Keratinocyte (primary cell): ENCODE measurements around the gene EHBP1. TPM values are rescaled to one million over a fixed set of nuclear protein-coding genes. Genes with fewer than 3 reads are reported as not detected.

ENCODE experiments used
- DNase-seq: peaks from one replicate; pipeline ENCODE4 v3.0.0-alpha.2; 2011; ENCODE audit warnings: low read depth, missing footprints, low spot score
- FAIRE-seq: peaks from 2 replicates; lab custom pipeline; 2011; peaks lifted over from hg19 to GRCh38; lab: Jason Lieb, UNC
- H2AFZ ChIP-seq: 2 replicates; pipeline ENCODE4 v1.6.0; 2012; ENCODE audit warnings: low read length, control low read depth, inconsistent platforms; ENCODE audit not compliant: control insufficient read depth
- H3K27ac ChIP-seq: 2 replicates; pipeline ENCODE4 v1.5.1; 2011; ENCODE audit warnings: low read length; ENCODE audit not compliant: control insufficient read depth, insufficient read depth
- H3K27me3 ChIP-seq: 3 replicates; pipeline ENCODE4 v1.6.0; 2011; ENCODE audit warnings: low read length; ENCODE audit not compliant: control insufficient read depth, insufficient read depth; ENCODE audit errors: extremely low read depth
- H3K36me3 ChIP-seq, 2 experiments: 2 replicates in 1 of 2; 3 replicates in 1 of 2; pipeline ENCODE4 v1.5.1; 2011; ENCODE audit warnings: low read length in 2 of 2, mild to moderate bottlenecking in 1 of 2; ENCODE audit not compliant: control insufficient read depth in 2 of 2, insufficient read depth in 2 of 2; ENCODE audit errors: extremely low read depth in 1 of 2
- H3K4me1 ChIP-seq: 3 replicates; pipeline ENCODE4 v1.5.1; 2011; ENCODE audit warnings: low read length; ENCODE audit not compliant: control insufficient read depth, insufficient read depth; ENCODE audit errors: extremely low read depth
- H3K4me2 ChIP-seq: 3 replicates; pipeline ENCODE4 v1.6.0; 2011; ENCODE audit warnings: low read depth, low read length; ENCODE audit not compliant: control insufficient read depth, insufficient read depth; ENCODE audit errors: extremely low read depth
- H3K4me3 ChIP-seq, 3 experiments: fragments of 200-600 bp in 1 of 3; sonication (generic) in 1 of 3; 2 replicates in 2 of 3; 3 replicates in 1 of 3; pipeline ENCODE4 v1.5.1; 2011 to 2016; ENCODE audit warnings: low read length in 3 of 3, mild to moderate bottlenecking in 3 of 3, control low read depth in 2 of 3, inconsistent platforms in 1 of 3, low read depth in 1 of 3, mixed read lengths in 1 of 3, mixed run types in 1 of 3, moderate library complexity in 1 of 3; ENCODE audit not compliant: control insufficient read depth in 2 of 3, insufficient read depth in 2 of 3; ENCODE audit errors: extremely low read depth in 1 of 3
- H3K79me2 ChIP-seq: 2 replicates; pipeline ENCODE4 v1.6.0; 2012; ENCODE audit warnings: low read length; ENCODE audit not compliant: control insufficient read depth, insufficient read depth
- H3K9ac ChIP-seq: 3 replicates; pipeline ENCODE4 v1.6.0; 2011; ENCODE audit warnings: low read length; ENCODE audit not compliant: control insufficient read depth, insufficient read depth; ENCODE audit errors: extremely low read depth
- H3K9me1 ChIP-seq: 3 replicates; pipeline ENCODE4 v1.6.0; 2011; ENCODE audit warnings: low read length; ENCODE audit not compliant: control insufficient read depth, insufficient read depth; ENCODE audit errors: extremely low read depth
- H3K9me3 ChIP-seq: 2 replicates; pipeline ENCODE4 v1.5.1; 2012; ENCODE audit warnings: low read depth, low read length; ENCODE audit not compliant: control insufficient read depth
- H4K20me1 ChIP-seq: 3 replicates; pipeline ENCODE4 v1.6.0; 2011; ENCODE audit warnings: low read length; ENCODE audit not compliant: control insufficient read depth, insufficient read depth; ENCODE audit errors: extremely low read depth
- EZH2 ChIP-seq: IDR thresholded peaks from one replicate; pipeline ENCODE4 v1.6.1; 2012; ENCODE audit warnings: inconsistent platforms, mild to moderate bottlenecking, low read length, moderate library complexity
- dilution Hi-C: fragments of 300-500 bp; cut with MboI; formaldehyde crosslinking; loops from one replicate; pipeline ENCODE4 v1.7.0; 2020; ENCODE audit warnings: low sequenced_read_pairs; ENCODE audit not compliant: extremely low pct_ligation_motif_present
- polyA plus RNA-seq, 5 experiments: library from polyadenylated mRNA; depleted of rRNA in 3 of 5; stranded (reverse) in 3 of 5; stranded (forward) in 1 of 5; unstranded in 1 of 5; fragments of >200 nt; gene quantifications; 1 replicate in 1 of 5; 2 replicates in 3 of 5; 3 replicates in 1 of 5; pipeline versions ENCODE4 v1.2.1 to v1.2.3, GENCODE V29; 2011 to 2012; ENCODE audit warnings: missing spikeins in 2 of 5, low read depth in 1 of 5, low replicate concordance in 1 of 5
- TF ChIP-seq, protein P1 (sequence below), 3 experiments: IDR thresholded peaks in 1 of 3; conservative IDR thresholded peaks in 1 of 3; optimal IDR thresholded peaks in 1 of 3; 2 replicates in 2 of 3; 3 replicates in 1 of 3; pipeline versions ENCODE3 to v1.5.1; 2011; ENCODE audit warnings: low read length in 3 of 3, mild to moderate bottlenecking in 3 of 3, moderate library complexity in 2 of 3, control low read depth in 1 of 3, inconsistent platforms in 1 of 3; ENCODE audit not compliant: insufficient read depth in 2 of 3; ENCODE audit errors: extremely low read depth in 1 of 3

Gene EHBP1
- polyA plus RNA-seq, 1 donor (not counting 4 experiments of a cell fraction or from before 2014, with no cell fraction given): 59.0 TPM

DNA sequence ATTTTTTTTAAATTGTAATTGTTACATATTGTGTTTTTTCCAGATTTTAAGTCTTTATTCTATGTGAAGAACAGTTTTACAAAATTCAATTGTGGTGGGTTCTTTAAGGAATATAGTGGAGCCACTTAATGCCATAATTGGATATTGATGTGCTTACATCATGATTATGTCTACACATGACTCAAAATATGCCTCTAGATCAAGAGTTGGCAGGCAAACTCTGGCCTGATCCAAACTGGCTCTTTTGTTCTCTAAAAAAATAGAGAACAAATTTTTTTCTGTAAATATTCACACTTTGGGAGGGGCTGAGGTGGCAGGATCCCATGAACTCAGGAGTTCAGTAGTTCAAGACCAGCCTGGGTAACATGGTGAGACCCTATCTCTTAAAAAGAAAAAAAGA is 8.3 kb downstream of the EHBP1 start:
- Histone ChIP-seq H3K79me2 (peaks cover 86% of the 10 kb centered on the region), H3K36me3 (peaks cover 4 to 37% of the 10 kb centered on the region in 2 experiments), H3K27ac (no peak overlapping the region), H3K4me2 (no peak overlapping the region), H4K20me1 (no peaks in the 10 kb centered on the region), H3K9me1 (no peaks in the 10 kb centered on the region), H3K4me3 (no peak overlapping the region), H3K27me3 (no peaks in the 10 kb centered on the region), H3K9ac (no peak overlapping the region), H3K4me1 (peaks cover 1% of the 10 kb centered on the region), H3K9me3 (peaks cover 3% of the 10 kb centered on the region), H2AFZ (no peak overlapping the region)
- dilution Hi-C loops: no loop called here
- DNase-seq (no peak), FAIRE-seq (no peak)
- TF ChIP-seq, protein P1, sequence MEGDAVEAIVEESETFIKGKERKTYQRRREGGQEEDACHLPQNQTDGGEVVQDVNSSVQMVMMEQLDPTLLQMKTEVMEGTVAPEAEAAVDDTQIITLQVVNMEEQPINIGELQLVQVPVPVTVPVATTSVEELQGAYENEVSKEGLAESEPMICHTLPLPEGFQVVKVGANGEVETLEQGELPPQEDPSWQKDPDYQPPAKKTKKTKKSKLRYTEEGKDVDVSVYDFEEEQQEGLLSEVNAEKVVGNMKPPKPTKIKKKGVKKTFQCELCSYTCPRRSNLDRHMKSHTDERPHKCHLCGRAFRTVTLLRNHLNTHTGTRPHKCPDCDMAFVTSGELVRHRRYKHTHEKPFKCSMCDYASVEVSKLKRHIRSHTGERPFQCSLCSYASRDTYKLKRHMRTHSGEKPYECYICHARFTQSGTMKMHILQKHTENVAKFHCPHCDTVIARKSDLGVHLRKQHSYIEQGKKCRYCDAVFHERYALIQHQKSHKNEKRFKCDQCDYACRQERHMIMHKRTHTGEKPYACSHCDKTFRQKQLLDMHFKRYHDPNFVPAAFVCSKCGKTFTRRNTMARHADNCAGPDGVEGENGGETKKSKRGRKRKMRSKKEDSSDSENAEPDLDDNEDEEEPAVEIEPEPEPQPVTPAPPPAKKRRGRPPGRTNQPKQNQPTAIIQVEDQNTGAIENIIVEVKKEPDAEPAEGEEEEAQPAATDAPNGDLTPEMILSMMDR (optimal IDR thresholded peaks at IDR 0.05 in 1 of 3, IDR thresholded peaks at IDR 0.05 in 1 of 3, conservative IDR thresholded peaks at IDR 0.05 in 1 of 3; ENCODE audit: extremely low read depth in 1 of 3, insufficient read depth in 2 of 3, low read length in 3 of 3): no peak
- no peak for TF ChIP-seq EZH2

DNA sequence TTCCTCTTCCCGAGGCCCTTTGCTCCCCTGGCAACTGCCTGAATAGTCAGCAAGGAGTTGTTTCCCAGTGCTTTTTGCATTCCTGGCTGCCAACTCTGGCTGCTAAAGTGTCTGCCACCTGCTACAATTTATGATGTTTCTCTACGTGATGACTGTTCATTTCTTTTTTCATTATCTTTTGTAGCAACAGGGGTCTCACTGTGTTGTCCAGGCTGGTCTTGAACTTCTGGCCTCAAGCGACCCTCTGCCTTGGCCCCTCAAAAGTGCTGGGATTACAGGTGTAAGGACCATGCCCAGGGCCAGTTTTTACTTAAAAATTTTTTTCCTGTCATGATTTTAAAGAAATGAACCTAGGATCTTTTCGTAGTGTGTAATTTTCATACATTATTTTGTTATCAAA is 11.3 kb downstream of the EHBP1 start:
- Histone ChIP-seq H3K4me3 (no peak overlapping the region), H3K27ac (no peak overlapping the region), H3K27me3 (no peaks in the 10 kb centered on the region), H3K36me3 (peaks cover 0 to 22% of the 10 kb centered on the region in 2 experiments), H3K9ac (no peak overlapping the region), H3K4me2 (no peak overlapping the region), H2AFZ (no peak overlapping the region), H3K79me2 (peaks cover 86% of the 10 kb centered on the region), H3K9me1 (no peaks in the 10 kb centered on the region), H3K4me1 (no peaks in the 10 kb centered on the region), H4K20me1 (no peaks in the 10 kb centered on the region), H3K9me3 (no peaks in the 10 kb centered on the region)
- no peak for TF ChIP-seq EZH2
- TF ChIP-seq, protein P1 (optimal IDR thresholded peaks at IDR 0.05 in 1 of 3, IDR thresholded peaks at IDR 0.05 in 1 of 3, conservative IDR thresholded peaks at IDR 0.05 in 1 of 3; ENCODE audit: extremely low read depth in 1 of 3, insufficient read depth in 2 of 3, low read length in 3 of 3): no peak
- DNase-seq (no peak), FAIRE-seq (no peak)
- dilution Hi-C loops: no loop called here
